ENCODE results near the gene PDXK.
"Not testable (repeated sequence)": the region's sequence is repeated elsewhere in the genome, so short reads cannot be mapped to it uniquely, and the experiment has no call there.

PDXK gene

DNA sequence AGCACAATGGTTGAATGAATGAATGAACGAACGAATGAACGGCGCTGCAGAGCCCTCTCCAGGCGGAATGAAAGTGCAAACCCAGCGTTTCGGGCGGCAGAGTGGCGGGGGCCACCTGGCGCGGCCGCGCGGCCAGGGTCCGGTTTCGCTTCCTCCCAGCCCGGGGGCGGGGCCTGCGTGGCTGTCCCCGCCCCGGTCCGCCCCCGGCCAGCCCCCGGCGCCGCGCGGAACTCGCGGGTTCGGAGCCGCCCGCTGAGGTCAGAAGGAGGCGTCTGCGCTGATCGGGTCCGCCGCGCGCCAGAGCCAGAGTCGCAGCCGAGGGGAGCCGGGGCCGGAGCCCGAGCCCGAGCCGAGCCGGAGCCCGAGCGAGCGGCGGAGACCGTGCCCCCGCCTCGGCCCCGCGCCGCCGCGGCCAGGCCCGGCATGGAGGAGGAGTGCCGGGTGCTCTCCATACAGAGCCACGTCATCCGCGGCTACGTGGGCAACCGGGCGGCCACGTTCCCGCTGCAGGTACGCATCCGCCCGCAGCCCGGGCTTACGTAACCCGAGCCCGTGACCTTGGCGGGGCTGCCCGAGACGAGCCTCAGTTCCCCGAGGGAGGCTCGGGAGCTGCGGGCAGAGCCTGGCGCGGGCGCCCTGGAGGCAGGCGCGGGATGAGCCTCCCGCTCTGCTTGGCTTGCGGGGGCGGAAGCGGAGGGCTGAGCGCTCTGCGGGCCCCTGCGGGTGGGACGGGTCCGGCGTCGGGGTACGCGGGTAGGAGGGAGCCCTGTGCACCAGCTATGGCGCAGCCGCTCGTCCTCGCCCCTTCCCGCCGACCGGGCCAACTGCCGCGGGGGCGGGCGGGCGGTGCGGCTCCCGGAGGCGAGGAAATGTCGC lies at the start of gene PDXK:
PDXK (plus strand) TSS at position 258 of the 876 bp plus-strand sequence; CDS start at position 424, 166 bp downstream.
- peak; percentile 67 for DNase-seq

DNA sequence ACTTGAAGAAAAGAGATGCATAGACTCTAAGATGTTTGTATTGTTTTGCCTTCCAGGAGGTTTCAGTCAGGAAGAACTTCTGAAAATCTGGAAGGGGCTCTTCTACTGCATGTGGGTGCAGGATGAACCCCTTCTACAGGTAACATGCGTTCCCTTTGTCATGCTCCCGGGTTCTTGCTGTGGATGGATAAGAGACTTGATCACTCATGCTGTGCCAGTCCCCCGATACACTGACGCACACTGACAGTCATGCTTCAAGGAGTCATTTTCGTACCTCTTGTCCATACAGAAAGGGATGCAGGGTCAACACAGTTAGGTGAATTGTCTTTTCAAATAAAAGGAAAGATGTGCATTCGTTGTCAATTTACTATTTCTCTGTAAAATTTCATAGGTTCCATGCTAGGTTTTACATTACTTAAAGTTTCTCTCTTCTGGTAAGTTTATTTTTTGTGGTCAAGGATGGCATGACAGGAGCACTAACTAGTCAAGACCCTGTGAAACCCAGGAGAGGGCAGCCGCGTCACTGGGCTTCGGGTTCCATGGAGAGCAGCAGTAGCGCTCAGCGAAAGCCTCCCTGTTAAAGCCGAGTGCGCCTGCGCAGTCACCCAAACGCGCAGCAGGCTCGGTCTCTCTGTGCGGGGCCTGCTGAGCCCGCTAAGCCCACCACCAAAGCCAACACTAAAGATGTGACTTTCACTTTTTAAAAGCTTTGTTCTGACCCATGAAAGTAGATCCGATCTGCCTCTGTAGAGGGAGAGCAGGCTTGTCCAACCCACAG lies 48.9 kb upstream of the PDXK start:
- no peak for DNase-seq

DNA sequence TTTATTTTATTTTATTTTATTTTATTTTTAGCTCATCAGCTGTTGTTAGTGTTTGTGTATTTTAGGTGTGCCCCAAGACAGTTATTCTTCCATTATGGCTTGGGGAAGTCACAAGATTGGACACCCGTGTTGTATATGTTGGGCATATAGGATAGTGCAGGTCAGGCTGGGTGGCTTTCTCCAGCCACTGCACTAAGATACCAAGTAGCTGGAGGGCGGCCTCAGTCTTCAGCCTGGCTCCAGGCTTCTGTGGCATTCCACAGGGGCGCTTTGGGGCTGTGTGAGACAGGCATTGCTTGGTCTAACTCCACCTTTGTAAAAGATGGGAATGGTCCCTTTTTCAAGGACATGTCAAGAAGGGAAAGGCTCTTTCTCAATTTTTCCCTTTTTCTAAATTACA lies 43.1 kb upstream of the PDXK start:
- no peak for DNase-seq

DNA sequence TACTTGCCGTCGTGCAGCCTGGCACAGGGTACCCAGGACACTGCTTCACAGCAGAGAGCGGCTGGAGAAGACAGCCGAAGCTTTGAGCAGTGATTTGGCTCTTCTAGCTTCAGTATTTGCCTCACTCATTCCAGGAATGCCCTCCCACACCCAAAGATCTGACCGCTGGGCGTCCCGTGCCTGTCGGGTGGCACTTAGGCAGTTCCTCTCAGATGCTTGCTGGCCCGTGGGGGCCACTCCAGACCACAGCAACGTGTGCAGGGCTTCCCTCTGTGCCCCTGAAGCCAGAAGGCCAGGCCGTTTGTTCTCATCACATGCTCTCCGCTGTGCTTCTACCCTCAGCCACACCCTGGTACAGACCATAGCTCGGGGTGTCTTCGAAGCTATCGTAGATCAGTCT lies 42.5 kb upstream of the PDXK start:
- no peak for DNase-seq

DNA sequence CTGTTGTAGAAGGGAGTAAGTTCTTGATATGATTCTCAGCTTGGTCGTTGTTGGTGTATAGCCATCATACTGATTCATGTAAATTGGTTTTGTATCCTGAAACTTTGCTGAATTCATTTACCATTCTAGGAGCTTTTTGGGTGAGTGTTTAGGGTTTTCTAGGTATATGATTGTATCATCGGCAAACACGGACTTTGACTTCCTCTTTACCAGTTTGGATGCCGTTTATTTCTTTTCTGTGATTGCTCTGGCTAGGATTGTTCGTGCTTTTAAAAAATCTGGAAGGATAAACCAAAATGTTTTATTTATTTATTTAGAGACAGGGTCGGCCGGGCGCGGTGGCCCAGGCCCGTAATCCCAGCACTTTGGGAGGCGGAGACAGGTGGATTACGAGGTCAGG lies 39.0 kb upstream of the PDXK start:
- no peak for DNase-seq

DNA sequence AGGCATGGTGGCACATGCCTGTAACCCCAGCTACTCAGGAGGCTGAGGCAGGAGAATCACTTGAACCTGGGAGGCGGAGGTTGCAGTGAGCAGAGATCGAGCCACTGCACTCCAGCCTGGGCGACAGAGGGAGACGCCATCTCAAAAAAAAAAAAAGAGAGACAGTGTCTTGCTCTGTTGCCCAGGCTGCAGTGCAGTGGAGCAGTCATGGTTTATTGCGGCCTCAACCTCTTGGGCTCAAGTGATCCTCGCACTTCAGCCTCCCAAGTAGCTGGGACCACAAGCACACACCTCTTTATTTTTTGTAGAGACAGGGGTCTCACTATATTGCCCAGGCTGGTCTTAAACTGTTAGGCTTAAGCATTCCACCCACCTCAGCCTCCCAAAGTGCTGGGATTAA lies 38.5 kb upstream of the PDXK start:
- DNase-seq, result not testable (repeated sequence)

DNA sequence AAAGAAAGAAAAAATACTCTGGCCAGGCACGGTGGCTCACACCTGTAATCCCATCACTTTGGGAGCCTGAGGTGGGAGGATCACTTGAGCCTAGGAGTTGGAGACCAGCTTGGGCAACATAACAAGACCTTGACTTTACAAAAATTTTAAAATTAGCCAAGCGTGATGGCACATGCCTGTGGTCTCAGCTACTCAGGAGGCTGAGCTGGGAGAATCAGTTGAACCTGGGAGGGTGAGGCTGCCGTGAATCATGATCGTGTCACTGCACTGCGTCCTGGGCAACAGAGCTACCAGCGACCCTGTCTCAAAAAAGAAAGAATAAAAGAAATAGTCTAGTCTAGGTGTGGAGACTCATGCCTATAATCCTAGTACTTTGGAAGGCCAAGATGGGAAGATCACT lies 37.3 kb upstream of the PDXK start:
- DNase-seq, result no peak

DNA sequence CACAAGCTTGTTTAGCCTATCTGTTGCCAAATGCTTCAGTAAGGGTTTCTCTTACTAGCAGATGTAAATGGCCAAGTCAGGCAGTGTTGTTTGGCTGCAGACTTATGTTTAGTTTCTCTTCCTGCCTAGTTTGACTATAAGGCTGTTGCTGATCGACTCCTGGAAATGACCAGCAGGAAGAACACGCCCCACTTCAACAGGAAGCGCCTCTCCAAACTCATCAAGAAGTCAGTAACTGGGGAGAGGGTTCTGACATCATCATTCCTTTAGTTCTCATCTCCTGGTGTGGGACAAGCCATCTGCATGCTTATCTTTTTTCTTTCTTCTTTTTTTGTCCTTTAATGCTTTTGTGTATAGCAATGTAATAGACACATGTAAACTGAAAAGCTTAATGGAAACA lies 34.5 kb upstream of the PDXK start:
- no peak for DNase-seq

DNA sequence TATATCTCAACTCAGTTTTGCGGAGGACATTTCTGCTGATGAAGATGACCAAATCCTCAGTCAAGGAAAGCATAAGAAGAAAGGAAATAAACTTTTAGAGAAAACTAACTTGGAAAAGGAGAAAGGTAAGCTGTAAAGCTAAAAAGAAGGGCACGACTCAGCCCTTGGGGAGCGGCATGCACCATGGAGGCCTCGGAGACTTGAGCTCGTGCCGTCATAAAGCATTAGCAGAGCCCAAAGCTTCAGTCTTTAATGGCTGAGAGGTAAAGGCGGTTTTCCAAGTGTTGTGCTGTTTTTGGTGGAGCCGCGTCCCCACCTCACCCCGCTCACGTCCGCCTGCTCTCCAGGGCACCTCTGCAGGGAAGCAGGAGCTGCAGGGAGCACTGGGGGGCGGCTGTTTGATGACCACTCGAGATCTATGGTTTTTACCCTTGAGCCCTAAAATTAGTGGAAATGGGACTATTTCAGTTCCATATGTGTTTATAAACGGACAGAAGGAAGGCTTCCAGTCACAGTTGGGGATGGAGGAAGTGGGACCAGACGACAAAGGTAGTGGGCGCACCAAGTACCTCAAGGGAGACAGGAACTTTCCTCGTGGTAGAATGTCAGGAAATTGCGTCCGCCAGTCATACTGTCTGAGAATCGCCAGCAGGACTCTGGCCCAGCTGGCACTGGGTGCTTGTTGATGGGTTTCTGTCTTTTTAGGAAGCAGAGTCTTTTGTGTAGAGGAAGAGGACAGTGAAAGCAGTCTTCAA lies 31.9 kb upstream of the PDXK start:
- no peak for DNase-seq

DNA sequence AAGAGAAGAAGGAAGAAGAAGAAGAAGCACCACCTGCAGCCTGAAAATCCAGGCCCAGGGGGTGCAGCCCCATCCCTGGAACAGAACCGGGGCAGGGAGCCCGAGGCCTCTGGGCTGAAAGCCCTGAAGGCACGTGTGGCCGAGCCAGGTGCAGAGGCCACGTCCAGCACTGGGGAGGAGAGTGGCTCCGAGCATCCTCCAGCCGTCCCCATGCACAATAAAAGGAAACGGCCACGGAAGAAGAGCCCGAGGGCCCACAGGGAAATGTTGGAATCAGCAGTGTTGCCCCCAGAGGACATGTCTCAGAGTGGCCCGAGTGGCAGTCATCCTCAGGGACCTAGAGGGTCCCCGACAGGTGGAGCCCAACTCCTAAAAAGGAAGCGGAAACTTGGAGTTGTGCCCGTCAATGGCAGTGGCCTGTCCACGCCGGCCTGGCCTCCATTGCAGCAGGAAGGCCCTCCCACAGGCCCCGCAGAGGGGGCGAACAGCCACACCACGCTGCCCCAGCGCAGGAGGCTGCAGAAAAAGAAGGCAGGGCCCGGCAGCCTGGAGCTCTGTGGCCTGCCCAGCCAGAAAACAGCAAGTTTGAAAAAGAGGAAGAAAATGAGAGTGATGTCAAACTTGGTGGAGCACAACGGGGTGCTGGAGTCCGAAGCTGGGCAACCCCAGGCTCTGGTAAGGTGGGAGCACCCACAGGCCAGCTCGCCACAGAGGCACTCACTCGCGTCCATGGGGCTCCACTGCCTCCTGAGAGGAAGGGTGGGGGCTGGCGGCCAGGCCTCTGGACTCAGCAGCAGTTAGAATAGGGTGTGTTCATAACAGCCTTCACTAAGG lies 31.1 kb upstream of the PDXK start:
- DNase-seq, result no peak

DNA sequence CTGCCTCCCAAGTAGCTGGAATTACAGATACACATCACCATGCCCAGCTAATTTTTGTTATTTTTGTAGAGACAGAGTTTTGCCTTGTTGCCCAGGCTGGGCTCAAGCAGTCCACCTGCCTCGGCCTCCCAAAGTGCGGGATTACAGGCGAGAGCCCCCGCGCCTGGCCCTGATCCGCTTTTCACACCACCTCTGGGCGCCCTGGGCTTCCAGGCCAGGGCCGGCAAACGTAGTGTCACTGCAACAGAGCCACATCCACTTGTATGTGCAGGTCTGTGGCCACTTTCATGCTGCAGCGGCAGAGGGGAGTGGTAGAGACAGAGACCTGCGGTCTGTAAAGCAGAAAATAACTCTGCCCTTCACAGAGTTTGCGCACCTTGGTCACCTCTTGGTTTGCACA lies 30.0 kb upstream of the PDXK start:
- no peak for DNase-seq

DNA sequence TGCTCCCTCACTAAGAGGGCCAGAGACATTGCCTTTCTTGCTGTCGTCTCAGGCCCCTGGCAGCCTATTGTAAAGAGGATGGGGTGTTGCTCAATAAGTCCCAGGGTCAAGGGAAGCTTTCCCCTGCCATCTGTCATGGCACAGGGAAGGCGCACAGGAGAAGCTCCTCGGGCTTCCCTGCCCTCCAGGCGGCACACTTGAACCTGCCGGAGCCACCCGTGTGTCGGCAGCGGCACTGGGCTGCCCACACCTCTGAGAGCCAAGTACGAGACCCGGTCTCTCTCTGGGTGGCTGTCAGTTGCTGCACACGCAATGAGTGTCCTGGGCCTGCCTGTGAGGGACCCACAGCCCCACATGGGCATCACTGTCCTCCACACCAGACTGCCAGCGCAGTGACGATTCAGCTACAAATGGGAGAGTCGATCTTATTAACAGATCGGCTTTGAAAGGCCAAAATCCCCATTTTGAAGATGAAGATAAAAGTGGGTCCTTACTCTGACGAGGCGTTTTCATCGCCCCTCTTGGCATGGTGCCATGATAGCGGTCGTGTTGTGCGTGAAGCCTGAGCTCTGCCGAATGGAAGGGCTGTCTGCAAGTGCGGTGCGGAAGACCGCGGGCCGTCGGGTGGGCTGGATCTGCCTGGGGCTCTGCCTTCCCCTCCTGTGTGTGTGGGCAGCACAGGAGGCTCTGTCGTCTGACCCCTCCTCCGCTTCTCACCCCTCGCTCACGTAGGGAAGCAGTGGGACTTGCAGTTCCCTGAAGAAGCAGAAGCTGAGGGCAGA lies 29.2 kb upstream of the PDXK start:
- DNase-seq, result no peak

DNA sequence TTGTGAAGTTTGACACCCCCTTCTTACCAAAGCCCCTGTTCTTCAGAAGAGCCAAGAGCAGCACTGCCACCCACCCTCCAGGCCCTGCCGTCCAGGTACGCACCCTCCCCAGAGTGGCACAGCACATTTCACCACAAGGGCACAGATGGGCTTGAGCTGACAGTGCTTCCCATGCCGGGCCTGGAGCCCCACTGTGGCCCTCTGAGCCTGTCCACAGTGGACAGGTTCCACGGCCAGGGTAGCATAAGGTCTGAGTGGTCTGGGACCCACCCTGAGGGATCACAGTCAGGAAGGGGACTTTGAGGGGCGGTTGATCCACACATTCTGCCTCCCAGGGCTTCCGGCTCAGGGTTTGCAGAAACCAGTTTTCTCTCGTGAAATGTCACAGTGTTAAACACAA lies 28.6 kb upstream of the PDXK start:
- DNase-seq, result no peak

DNA sequence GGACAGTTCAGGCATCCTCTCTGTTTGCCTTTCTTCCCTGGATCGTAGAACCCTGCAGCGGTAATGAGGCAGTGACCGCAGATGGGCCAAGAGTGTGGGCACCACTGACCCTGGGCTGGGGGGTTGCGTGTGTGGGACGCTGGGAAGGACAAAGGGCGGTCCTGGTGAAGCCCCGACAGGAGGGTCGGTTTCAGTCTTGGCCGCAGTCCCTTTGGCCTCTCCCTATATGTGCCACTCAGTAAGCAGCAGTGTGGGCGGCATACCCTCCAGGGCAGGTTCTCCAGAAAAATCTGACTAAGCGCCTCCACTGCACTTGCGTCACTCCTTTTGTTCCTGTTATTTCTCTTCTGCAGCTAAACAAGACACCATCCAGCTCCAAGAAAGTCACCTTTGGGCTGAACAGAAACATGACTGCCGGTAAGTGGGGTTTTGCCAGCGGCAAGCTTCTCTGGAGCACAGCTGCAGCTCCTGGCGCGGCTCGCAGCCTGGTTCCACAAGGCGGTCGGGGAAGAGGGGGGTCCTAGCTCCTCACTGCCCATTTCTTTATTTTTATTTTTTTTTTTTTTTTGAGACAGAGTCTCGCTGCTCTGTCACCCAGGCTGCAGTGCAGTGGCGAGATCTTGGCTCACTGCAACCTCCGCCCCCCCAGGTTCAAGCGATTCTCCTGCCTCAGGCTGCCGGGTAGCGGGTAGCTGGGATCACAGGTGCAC lies 27.7 kb upstream of the PDXK start:
- no peak for DNase-seq

DNA sequence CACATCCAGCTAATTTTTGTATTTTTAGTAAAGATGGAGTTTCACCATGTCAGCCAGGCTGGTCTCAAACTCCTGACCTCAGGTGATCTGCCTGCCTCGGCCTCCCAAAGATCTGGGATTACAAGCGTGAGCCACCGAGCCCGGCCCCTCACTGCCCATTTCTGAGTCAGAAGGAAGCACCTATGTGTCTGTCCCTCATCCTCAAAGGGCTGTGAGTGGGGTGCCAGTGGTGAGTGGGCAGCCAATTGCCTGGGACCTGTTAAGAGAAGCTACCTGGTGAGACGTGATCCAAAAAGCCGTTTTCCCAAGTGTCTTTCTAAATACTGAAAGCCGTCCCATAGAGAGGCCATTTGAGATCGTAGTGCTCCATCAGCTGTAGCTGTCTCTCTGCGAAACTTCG lies 27.1 kb upstream of the PDXK start:
- no peak for DNase-seq

DNA sequence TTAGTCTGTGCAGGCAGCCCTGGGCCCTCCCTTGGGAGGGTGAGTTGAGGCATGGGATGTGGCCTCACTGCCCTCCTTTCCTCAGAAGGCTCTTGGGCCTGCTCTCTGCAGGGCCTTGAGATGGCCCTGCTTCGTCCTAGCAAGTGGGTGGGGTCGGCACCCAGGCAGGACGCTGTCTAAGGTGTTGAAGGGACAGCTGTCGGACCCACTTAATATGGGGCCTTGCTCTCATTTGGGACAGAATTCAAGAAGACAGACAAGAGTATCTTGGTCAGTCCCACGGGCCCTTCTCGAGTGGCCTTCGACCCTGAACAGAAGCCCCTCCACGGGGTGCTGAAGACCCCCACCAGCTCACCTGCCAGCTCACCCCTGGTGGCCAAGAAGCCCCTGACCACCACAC lies 26.0 kb upstream of the PDXK start:
- no peak for DNase-seq

DNA sequence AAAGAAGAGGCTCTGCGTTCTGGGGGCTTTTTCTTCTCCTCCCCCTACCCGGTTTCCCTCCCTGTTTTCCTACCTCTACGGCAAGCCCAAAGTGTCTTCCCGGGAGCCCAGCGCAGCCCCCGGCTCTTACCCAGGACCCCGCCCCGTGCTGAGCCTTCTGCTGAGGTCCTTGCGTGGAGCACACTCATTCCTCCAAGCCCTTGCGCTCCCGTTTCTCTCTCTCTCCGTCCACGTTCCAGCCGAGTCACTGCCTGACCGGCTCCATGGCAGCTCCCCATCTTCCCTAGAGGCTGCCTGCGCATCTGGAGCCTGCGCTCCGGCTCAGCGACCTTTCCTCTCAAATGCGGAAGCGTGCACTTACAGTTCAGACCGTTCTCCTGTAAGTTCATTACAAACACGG lies 24.9 kb upstream of the PDXK start:
- DNase-seq, result no peak

DNA sequence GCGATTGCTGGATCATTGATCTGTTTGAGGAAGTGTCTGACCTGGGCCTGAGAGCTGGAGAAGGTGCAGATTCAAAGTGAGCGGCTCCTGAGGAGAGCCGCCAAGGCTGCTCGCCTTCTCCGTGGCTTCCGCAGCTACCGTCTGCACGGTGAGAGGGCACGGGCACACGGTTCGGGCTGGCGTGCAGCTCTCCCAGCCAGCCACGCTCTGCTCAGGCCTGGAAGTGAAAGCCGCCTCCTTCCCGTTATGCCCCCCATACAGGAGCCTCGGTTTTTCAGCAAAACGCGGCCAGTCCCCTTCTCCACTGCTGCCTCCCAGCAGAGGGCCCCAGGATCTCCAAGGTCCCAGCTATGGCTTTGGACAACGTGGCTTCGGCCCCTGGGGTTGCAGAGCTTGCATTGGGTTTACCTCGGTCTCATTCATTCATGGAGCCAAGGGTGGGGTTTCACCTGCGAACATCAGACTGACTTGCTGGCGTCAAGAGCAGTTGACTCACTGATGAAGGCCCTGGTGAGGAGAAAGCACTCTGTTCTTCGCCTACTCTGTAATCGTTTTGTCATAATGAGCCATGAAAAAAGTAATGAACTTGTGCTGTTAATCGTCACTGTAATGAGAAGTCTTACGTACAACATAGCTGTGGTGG lies 24.4 kb upstream of the PDXK start:
- no peak for DNase-seq

DNA sequence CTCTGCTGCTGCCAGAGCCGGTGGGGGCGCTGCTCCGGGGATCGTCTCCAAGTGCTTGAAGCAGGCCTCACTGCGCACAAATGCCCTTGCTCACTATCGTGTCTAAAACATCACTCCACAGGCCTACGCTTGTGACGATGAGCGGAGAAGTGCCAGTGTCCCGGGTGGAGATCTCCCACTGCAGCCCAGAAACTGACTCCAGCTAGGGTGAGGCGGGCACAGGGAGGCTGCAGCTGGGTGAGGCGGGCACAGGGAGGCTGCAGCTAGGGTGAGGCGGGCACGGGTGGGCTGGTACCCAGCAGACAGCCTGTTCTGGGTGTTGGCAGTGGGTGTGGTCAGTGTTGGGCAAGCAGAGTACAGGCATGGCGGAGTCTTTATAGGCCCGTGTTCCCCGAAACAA lies 22.7 kb upstream of the PDXK start:
- DNase-seq, result no peak
